PC-3 (cell line): ENCODE data around the gene DIS3L2. TPM values are rescaled to one million over a fixed set of nuclear protein-coding genes. Genes with fewer than 3 reads are reported as not detected.

Experiments used
- ATAC-seq: fragments of 200-7000 bp; cut with Tn5 transposase; 2 replicates; pipeline ENCODE4 v1.9.1; 2020; ENCODE audit warnings: mild to moderate bottlenecking, moderate library complexity
- BruUV-seq: library from RNA; stranded (reverse); fragments of 400-500 nt; replicated peaks from 2 replicates; lab custom pipeline; 2021; lab: Mats Ljungman, UMichigan
- CTCF ChIA-PET: fragments of 300-600 bp; sonication (Branson Sonifier 250); formaldehyde crosslinking; loops from one replicate; lab custom pipeline; 2022; ENCODE audit warnings: antibody characterized with exemption; lab: Charles Lee
- POLR2A ChIA-PET: fragments of 300-600 bp; sonication (Branson Sonifier 250); formaldehyde crosslinking; loops from one replicate; lab custom pipeline; 2022; ENCODE audit warnings: antibody characterized with exemption; ENCODE audit not compliant: unreplicated experiment; lab: Charles Lee
- DNase-seq: peaks from one replicate; pipeline ENCODE4 v3.0.0-alpha.2; 2015
- H2AFZ ChIP-seq: fragments of 300-600 bp; sonication (generic); 2 replicates; pipeline ENCODE4 v1.6.0; 2016; ENCODE audit warnings: antibody characterized with exemption, low read length
- H3F3A ChIP-seq: fragments of 300-600 bp; sonication (generic); one replicate; pipeline ENCODE4 v1.6.0; 2017; ENCODE audit warnings: antibody characterized with exemption, low read length, control low read depth, mild to moderate bottlenecking; ENCODE audit not compliant: unreplicated experiment
- H3K27ac ChIP-seq: fragments of 300-600 bp; sonication (generic); 2 replicates; pipeline ENCODE4 v1.5.1; 2016; ENCODE audit warnings: mild to moderate bottlenecking, low read length
- H3K27me3 ChIP-seq: fragments of 300-600 bp; sonication (generic); 2 replicates; pipeline ENCODE4 v1.6.1; 2016; ENCODE audit warnings: low read length, mixed read lengths
- H3K36me3 ChIP-seq: fragments of 300-600 bp; sonication (generic); 2 replicates; pipeline ENCODE4 v1.6.1; 2016; ENCODE audit warnings: low read depth, mixed run types, low read length, mixed read lengths
- H3K4me1 ChIP-seq: fragments of 300-600 bp; sonication (generic); 2 replicates; pipeline ENCODE4 v1.5.1; 2016; ENCODE audit warnings: low read length; ENCODE audit not compliant: insufficient read depth
- H3K4me2 ChIP-seq: fragments of 300-600 bp; sonication (generic); 2 replicates; pipeline ENCODE4 v1.6.0; 2016; ENCODE audit warnings: low read length
- H3K4me3 ChIP-seq: fragments of 300-600 bp; sonication (generic); 2 replicates; pipeline ENCODE4 v1.5.1; 2016; ENCODE audit warnings: mild to moderate bottlenecking, low read length, mixed read lengths
- H3K79me2 ChIP-seq: fragments of 300-600 bp; sonication (generic); 2 replicates; pipeline ENCODE4 v1.6.1; 2017; ENCODE audit warnings: low read length, mixed read lengths
- H3K9ac ChIP-seq: fragments of 300-600 bp; sonication (generic); 2 replicates; pipeline ENCODE4 v1.6.0; 2016; ENCODE audit warnings: mild to moderate bottlenecking, low read length
- H3K9me2 ChIP-seq: fragments of 300-600 bp; sonication (generic); replicated peaks from 2 replicates; pipeline ENCODE4 v1.6.1; 2016; ENCODE audit warnings: mixed run types, low read length, mixed read lengths
- H3K9me3 ChIP-seq: fragments of 300-600 bp; sonication (generic); 2 replicates; pipeline ENCODE4 v1.6.1; 2016; ENCODE audit warnings: low read length, mixed read lengths
- H4K20me1 ChIP-seq: fragments of 300-600 bp; sonication (generic); 2 replicates; pipeline ENCODE4 v1.6.1; 2016; ENCODE audit warnings: low read length, mixed read lengths
- EZH2 ChIP-seq: fragments of 300-600 bp; sonication (generic); IDR thresholded peaks from one replicate; pipeline ENCODE4 v1.6.1; 2017; ENCODE audit warnings: antibody characterized with exemption, mild to moderate bottlenecking, low read length; ENCODE audit not compliant: unreplicated experiment
- EZH2phosphoT487 ChIP-seq: fragments of 300-600 bp; sonication (generic); IDR thresholded peaks from 2 replicates; pipeline ENCODE4 v1.6.1; 2018; ENCODE audit warnings: mild to moderate bottlenecking, antibody characterized with exemption, low read length, borderline replicate concordance
- intact Hi-C: fragments of 100-400 bp; cut with micrococcal nuclease; formaldehyde crosslinking; loops from 2 replicates; pipeline ENCODE4 v1.9.0; 2023
- total RNA-seq: library from RNA; depleted of rRNA; stranded (reverse); fragments of >200 nt; gene quantifications from 2 replicates; pipeline ENCODE4 v1.2.3, GENCODE V29; 2014
- TF ChIP-seq, protein P1 (sequence below): fragments of 300-600 bp; sonication (generic); conservative IDR thresholded peaks from 2 replicates; pipeline ENCODE4 v1.5.1; 2017; ENCODE audit warnings: antibody characterized with exemption, low read depth, mild to moderate bottlenecking, low read length

Gene DIS3L2
- total RNA-seq, 1 experiment from 2014 or later = 22.8 TPM

DNA sequence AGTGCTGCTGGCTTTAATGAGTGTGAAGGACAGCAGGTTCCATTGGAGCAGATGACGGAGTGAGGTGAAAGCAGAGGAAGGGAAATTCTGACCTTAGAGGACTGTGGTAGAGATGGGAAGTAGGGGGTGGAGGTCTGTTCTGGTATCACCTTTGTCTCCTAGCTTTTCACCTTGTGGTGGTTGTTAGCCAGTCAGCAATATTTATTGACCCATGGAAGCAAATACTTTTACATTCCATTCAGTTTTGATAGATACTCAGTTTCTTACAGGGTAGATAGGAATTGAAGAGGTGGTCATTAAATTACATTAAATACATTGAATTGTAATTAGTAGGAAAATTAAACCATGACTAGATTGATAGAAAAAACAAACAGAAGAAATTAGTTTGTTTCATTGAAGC lies 180.1 kb downstream of the DIS3L2 start:
- H3K9me3 ChIP-seq = no peaks in the 10 kb centered on the region
- DNase-seq (no peak), ATAC-seq (no peak)
- no peak overlapping the region for H3K9ac ChIP-seq
- no peak overlapping the region for H3K27ac ChIP-seq
- no peaks in the 10 kb centered on the region for H3K9me2 ChIP-seq
- no peak overlapping the region for H3K4me2 ChIP-seq
- H3K4me1 ChIP-seq = peaks cover 15% of the 10 kb centered on the region
- TF ChIP-seq EZH2 (no peak), EZH2phosphoT487 (no peak)
- TF ChIP-seq, protein P1, sequence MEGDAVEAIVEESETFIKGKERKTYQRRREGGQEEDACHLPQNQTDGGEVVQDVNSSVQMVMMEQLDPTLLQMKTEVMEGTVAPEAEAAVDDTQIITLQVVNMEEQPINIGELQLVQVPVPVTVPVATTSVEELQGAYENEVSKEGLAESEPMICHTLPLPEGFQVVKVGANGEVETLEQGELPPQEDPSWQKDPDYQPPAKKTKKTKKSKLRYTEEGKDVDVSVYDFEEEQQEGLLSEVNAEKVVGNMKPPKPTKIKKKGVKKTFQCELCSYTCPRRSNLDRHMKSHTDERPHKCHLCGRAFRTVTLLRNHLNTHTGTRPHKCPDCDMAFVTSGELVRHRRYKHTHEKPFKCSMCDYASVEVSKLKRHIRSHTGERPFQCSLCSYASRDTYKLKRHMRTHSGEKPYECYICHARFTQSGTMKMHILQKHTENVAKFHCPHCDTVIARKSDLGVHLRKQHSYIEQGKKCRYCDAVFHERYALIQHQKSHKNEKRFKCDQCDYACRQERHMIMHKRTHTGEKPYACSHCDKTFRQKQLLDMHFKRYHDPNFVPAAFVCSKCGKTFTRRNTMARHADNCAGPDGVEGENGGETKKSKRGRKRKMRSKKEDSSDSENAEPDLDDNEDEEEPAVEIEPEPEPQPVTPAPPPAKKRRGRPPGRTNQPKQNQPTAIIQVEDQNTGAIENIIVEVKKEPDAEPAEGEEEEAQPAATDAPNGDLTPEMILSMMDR = no peak
- ChIA-PET POLR2A (no interaction called here), CTCF (no interaction called here)
- H3K36me3 ChIP-seq = no peaks in the 10 kb centered on the region; the same call in 1 of the 2 replicates
- no peaks in the 10 kb centered on the region for H3F3A ChIP-seq
- H3K79me2 ChIP-seq = no peaks in the 10 kb centered on the region
- no peak overlapping the region for H3K4me3 ChIP-seq
- H2AFZ ChIP-seq = no peak overlapping the region
- intact Hi-C loops = loop anchor here (10.0 kb wide), 1 partner anchor 183 kb away; no protein-coding TSS in a partner anchor
- H4K20me1 ChIP-seq = no peaks in the 10 kb centered on the region
- no peaks in the 10 kb centered on the region for H3K27me3 ChIP-seq
- no TSS peak for BruUV-seq

GRCh38 chr2:232142049-232142448 lies 180.5 kb downstream of the DIS3L2 start:
- Histone ChIP-seq H3K36me3 (no peaks in the 10 kb centered on the region; the same call in 1 of the 2 replicates), H3K27me3 (no peaks in the 10 kb centered on the region), H3K9ac (no peak overlapping the region), H3K27ac (no peak overlapping the region), H3K9me3 (no peaks in the 10 kb centered on the region), H3K4me1 (peaks cover 11% of the 10 kb centered on the region), H3K9me2 (no peaks in the 10 kb centered on the region), H4K20me1 (no peaks in the 10 kb centered on the region), H3K79me2 (no peaks in the 10 kb centered on the region), H3K4me2 (no peak overlapping the region), H2AFZ (no peak overlapping the region), H3F3A (no peaks in the 10 kb centered on the region), H3K4me3 (no peak overlapping the region)
- ChIA-PET CTCF (interaction anchor here (0.6 kb wide), 2 partner anchors 114 to 217 kb away, joined by 3 read pairs; no protein-coding TSS in a partner anchor), POLR2A (no interaction called here)
- no TSS peak for BruUV-seq
- intact Hi-C loops = loop anchor here (1.0 to 10.0 kb wide), 3 partner anchors 183 to 236 kb away; no protein-coding TSS in a partner anchor
- no peak for TF ChIP-seq EZH2
- TF ChIP-seq, protein P1 = peak; percentile 88
- no peak for TF ChIP-seq EZH2phosphoT487
- ATAC-seq (peak; percentile 17; the same call in 1 of the 2 replicates), DNase-seq (peak; percentile 43)

DNA sequence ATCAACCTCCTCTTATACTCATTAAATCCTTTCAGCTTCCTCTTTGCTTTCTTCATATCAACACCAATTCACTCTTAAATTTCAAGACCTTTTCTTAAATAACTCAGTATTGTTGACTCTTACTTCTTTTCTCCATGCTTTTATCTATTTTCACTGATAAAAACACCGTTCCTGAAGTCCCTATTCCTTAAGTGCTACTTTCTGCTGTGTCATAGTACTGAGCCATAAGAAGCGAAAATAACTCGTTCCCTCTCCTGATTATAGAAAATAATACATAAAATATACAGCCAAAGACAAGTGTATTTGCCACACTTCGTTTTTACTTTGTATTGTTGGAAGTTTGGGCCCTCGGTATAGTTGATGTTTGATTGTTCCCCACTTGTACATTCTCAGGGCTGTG lies 181.0 kb downstream of the DIS3L2 start:
- Histone ChIP-seq H2AFZ (no peak overlapping the region), H3K4me2 (no peak overlapping the region), H3K9me2 (no peaks in the 10 kb centered on the region), H3K27ac (no peak overlapping the region), H3K4me3 (no peak overlapping the region), H3K27me3 (no peaks in the 10 kb centered on the region), H3K4me1 (peaks cover 6% of the 10 kb centered on the region), H3K9me3 (no peaks in the 10 kb centered on the region), H3K36me3 (no peaks in the 10 kb centered on the region; the same call in 1 of the 2 replicates), H4K20me1 (no peaks in the 10 kb centered on the region), H3F3A (no peaks in the 10 kb centered on the region), H3K9ac (no peak overlapping the region), H3K79me2 (no peaks in the 10 kb centered on the region)
- no peak for TF ChIP-seq EZH2
- no peak for TF ChIP-seq EZH2phosphoT487
- TF ChIP-seq, protein P1 = no peak
- no TSS peak for BruUV-seq
- POLR2A ChIA-PET = no interaction called here
- ATAC-seq (no peak), DNase-seq (no peak)
- intact Hi-C loops = loop anchor here (1.0 to 10.0 kb wide), 3 partner anchors 182 to 236 kb away; no protein-coding TSS in a partner anchor
- CTCF ChIA-PET = interaction anchor here (0.6 kb wide), 2 partner anchors 114 to 217 kb away, joined by 3 read pairs; no protein-coding TSS in a partner anchor
